ENCODE results near the gene IFNA6.
"Not testable (repeated sequence)": the region's sequence is repeated elsewhere in the genome, so short reads cannot be mapped to it uniquely, and the experiment has no call there.

IFNA6 gene

GRCh38 chr9:21383627-21384026, 32.9 kb upstream of the IFNA6 start:
- Histone ChIP-seq H3K4me3 (no peak overlapping the region), H3K27ac (no peak overlapping the region)
- no peak for TF ChIP-seq CTCF (IDR thresholded peaks at IDR 0.05)
- DNase-seq (ENCODE audit: low spot score): no peak

DNA sequence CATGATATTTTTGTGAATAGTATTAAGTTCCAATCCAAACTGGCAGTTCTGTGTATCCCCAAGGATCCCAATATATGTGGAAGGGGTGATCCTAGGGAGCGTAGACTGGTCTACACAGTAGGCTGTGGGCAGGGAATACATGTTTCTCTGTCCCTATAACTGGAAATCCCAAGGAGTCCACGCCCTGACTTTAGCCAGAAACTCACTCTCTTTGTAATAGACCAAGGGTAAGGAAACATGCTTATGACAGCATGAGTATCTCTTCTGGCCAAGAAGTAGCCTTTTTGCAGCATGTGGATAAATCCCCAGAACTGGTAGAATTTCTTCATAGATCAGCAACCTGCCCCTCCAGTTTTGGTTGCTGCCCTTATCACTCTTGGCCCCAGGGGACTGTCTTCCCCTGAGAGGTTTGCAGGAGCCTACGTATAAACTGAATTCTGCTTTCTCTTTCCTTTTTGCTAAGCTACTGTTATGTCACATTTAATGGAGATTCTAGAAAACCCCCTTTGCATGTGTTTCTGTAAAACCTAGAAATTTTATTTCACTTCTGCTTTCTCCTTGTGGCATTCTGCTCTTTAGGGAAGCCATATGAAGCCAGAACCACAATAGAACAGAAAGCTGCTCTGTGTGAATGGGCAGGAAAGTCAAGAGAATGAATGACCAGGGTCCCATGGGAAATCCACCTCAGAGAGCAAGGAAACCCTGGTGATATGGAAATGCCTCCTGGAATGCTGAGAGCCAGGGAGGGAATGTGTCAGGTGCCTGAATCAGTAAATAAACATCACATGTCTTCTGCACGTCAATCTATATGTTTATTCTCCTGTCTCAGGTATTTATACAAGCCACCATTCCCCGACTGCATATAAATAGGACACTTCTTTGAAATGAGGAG, 31.0 kb upstream of the IFNA6 start:
- DNase-seq (ENCODE audit: low spot score): no peak
- no peak overlapping the region for H3K27ac ChIP-seq
- no peak overlapping the region for H3K4me3 ChIP-seq
- no peak for TF ChIP-seq CTCF (IDR thresholded peaks at IDR 0.05)

DNA sequence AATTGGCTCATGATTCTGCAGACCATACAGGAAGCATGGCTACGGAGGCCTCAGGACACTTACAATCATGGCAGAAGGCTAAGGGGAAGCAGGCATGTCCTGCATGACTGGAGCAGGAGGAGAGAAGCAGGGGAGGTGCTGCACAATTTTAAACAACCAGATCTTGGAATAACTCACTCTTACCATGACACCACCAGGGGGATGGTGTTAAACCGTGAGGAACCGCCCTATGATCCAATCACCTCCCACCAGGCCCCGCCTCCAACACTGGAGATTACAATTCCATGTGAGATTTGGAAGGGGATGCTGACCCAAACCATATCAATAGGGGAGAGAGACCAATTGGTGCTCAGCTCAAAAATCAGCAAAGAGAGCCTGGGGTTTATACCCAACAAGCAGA, 20.8 kb upstream of the IFNA6 start:
- not testable (repeated sequence) for H3K27ac ChIP-seq; DNase-seq (ENCODE audit: low spot score); H3K4me3 ChIP-seq

GRCh38 chr9:21367957-21368356, 17.3 kb upstream of the IFNA6 start, which contains the start of gene IFNA13:
Gene IFNA13 (minus strand): TSS chr9:21368057. CDS start chr9:21368010, 47 bp downstream.
- DNase-seq (ENCODE audit: low spot score): no peak
- no peak within 1 kb of the TSS for H3K4me3 ChIP-seq
- no peak for TF ChIP-seq CTCF (IDR thresholded peaks at IDR 0.05)
- no peak within 1 kb of the TSS for H3K27ac ChIP-seq

DNA sequence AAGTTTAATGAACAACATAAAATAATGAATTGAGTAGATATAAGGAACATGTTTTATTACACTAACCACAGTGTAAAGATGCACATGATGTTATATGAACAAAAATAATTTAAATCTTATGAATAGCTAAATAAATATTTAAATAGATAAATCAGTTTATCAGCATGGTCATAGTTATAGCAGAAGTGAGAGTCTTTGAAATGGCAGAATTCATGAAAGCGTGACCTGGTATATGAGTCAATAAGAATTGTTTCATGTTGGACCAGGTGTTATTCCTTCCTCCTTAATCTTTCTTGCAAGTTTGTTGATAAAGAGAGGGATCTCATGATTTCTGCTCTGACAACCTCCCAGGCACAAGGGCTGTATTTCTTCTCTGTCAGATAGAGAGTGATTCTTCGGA, 16.5 kb upstream of the IFNA6 start:
- H3K27ac ChIP-seq, H3K4me3 ChIP-seq: not testable (repeated sequence)

DNA sequence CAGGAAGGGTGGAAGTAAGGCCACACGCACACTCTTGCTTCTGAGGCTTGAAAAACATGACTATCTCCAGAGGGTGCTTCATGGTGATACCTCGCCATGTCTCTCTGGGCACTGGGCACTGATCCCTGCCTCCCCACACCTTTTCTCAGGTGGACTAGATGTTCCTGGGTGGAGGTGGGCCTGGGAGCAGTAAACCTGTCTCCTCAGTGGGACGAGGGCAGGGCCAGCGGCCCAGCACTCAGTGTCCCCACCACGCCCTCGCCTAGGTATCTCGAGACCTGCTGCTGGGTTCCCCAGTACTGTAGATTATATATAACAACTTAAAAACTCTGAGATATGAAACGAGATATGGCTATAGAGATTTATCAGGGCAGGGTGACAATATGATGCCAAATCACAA, 11.6 kb upstream of the IFNA6 start:
- Histone ChIP-seq H3K4me3 (no peak overlapping the region), H3K27ac (no peak overlapping the region)
- TF ChIP-seq CTCF (IDR thresholded peaks at IDR 0.05): no peak
- DNase-seq (ENCODE audit: low spot score): no peak

More for the DNA sequence above, 16.5 kb upstream of the IFNA6 start:
- not testable (repeated sequence) for DNase-seq (ENCODE audit: low spot score)

DNA sequence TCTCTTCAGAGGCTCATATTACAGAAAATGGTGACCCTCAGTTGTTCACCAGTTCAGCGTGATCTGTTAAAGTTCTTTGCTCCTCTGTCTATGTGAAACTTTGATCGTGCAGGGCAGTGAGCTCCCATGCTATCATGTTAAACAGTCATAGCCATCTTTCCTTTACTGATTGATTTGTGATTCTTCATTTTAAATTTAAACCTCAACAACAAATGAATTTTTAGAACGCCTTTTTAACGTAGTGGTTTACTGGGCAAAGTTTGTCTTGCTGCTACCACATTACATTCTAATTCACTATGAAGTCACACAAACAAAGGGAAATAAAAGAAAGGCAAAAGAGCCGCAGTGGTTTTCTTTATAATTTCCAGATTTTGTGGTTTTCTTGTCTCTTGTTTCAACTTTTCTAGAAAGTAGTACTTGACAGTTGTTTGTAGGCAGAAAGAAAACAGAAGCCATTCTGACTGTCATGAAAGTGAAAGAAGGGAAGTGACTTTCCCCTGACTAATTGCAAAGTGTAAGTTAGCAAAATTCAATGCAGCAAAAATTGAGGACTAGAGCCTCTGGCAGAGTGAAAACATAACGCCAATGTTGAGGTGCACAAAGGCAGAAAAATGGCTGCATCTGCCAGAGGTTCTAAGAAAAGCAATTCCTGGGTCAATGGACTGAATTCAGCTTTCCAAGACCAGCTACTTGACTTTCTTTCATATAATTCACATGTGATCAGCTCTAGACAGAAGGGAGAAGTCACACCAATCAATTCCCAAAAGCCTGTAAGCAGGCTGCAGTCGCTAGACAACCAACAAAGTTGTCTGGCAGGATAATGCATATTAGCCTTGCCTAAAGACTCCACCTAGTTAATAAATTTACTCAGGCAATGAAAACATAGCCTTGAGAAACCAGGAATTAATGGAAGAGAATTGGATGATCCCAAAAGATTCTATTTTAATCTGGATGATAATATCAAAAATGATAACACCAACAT, 7.1 kb upstream of the IFNA6 start:
- DNase-seq (ENCODE audit: low spot score): no peak

More for the DNA sequence above, 7.1 kb upstream of the IFNA6 start:
- no peak for TF ChIP-seq CTCF (IDR thresholded peaks at IDR 0.05)
- Histone ChIP-seq H3K4me3 (no peak overlapping the region), H3K27ac (no peak overlapping the region)

All from coronary artery (tissue), 2 donors.